Measurements from ENCODE around the gene GRIK2. TPM values are rescaled to one million over a fixed set of nuclear protein-coding genes. Genes with fewer than 3 reads are reported as not detected.

The GRIK2 gene
- total and polyA plus RNA-seq, 2 donors (not counting 3 experiments of a cell fraction or from before 2014, with no cell fraction given) = not detected

DNA sequence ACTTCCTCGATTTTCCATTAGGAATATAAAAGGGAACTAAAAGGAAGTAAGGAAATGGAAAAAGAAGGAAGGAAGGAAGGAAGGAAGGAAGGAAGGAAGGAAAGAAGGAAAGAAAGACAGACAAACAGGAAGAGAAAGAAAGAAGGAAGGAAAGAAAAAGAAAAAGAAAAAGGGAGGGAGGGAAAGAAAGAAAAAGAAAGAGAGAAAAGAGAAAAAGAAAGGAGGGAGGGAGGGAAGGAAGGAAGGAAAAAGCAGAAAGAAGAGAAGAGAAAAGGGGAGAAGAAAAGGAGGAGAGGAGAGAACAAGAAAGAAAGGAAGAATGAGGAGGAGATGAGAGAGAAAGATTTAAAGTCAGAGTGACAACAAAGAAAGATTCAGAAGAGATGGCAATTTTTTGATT is 724.5 kb downstream of the GRIK2 start:
- dilution Hi-C loops (cut with MboI; ENCODE audit: extremely low pct_ligation_motif_present, low sequenced_read_pairs) (no loop called here), intact Hi-C loops (cut with micrococcal nuclease) (no loop called here)
- Histone ChIP-seq H3K36me3 (ENCODE audit: control insufficient read depth in 2 of 2, extremely low read depth in 1 of 2, insufficient read depth in 2 of 2, low read length in 2 of 2) (no peaks in the 10 kb centered on the region), H3K4me1 (ENCODE audit: control insufficient read depth, extremely low read depth, insufficient read depth, low read length) (no peaks in the 10 kb centered on the region), H2AFZ (ENCODE audit: low read depth, low read length) (no peak overlapping the region), H3K9ac (replicated peaks; ENCODE audit: extremely low read depth, insufficient read depth, low read length) (no peak overlapping the region), H3K27ac (ENCODE audit: insufficient read depth, low read depth, low read length) (no peak overlapping the region), H3K4me3 (replicated peaks in 1 of 3; ENCODE audit: insufficient read depth in 1 of 3, low read depth in 1 of 3, low read length in 3 of 3) (no peak overlapping the region), H3K27me3 (ENCODE audit: control insufficient read depth in 2 of 2, insufficient read depth in 2 of 2, low read length in 2 of 2) (no peaks in the 10 kb centered on the region), H3K9me3 (replicated peaks; ENCODE audit: control insufficient read depth, insufficient read depth, low read length) (peaks cover 3% of the 10 kb centered on the region), H3K4me2 (ENCODE audit: insufficient read depth, low read length) (no peak overlapping the region), H3K9me1 (replicated peaks; ENCODE audit: control insufficient read depth, extremely low read depth, insufficient read depth, low read length) (no peaks in the 10 kb centered on the region), H4K20me1 (replicated peaks; ENCODE audit: control insufficient read depth, extremely low read depth, insufficient read depth, low read length) (no peaks in the 10 kb centered on the region), H3K79me2 (ENCODE audit: control insufficient read depth, insufficient read depth, low read length) (no peaks in the 10 kb centered on the region)
- BruUV-seq (replicated peaks) = no TSS peak
- TF ChIP-seq, protein P1, sequence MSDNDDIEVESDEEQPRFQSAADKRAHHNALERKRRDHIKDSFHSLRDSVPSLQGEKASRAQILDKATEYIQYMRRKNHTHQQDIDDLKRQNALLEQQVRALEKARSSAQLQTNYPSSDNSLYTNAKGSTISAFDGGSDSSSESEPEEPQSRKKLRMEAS (IDR thresholded peaks at IDR 0.05; ENCODE audit: insufficient read depth, insufficient read length) = no peak
- TF ChIP-seq, protein P2, sequence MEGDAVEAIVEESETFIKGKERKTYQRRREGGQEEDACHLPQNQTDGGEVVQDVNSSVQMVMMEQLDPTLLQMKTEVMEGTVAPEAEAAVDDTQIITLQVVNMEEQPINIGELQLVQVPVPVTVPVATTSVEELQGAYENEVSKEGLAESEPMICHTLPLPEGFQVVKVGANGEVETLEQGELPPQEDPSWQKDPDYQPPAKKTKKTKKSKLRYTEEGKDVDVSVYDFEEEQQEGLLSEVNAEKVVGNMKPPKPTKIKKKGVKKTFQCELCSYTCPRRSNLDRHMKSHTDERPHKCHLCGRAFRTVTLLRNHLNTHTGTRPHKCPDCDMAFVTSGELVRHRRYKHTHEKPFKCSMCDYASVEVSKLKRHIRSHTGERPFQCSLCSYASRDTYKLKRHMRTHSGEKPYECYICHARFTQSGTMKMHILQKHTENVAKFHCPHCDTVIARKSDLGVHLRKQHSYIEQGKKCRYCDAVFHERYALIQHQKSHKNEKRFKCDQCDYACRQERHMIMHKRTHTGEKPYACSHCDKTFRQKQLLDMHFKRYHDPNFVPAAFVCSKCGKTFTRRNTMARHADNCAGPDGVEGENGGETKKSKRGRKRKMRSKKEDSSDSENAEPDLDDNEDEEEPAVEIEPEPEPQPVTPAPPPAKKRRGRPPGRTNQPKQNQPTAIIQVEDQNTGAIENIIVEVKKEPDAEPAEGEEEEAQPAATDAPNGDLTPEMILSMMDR (IDR thresholded peaks at IDR 0.05; ENCODE audit: extremely low read depth in 1 of 2, insufficient read depth in 1 of 2, low read depth in 1 of 2, low read length in 2 of 2) = no peak
- TF ChIP-seq JUN (IDR thresholded peaks at IDR 0.05; ENCODE audit: borderline replicate concordance, insufficient read depth, insufficient read length, low read depth) (no peak), GATA2 (IDR thresholded peaks at IDR 0.05; ENCODE audit: insufficient read depth, insufficient read length, low read depth, low read length) (no peak), FOS (IDR thresholded peaks at IDR 0.05; ENCODE audit: borderline replicate concordance, insufficient read depth, low read length) (no peak), EZH2 (IDR thresholded peaks at IDR 0.05; ENCODE audit: borderline replicate concordance, low read depth, low read length, severe bottlenecking) (no peak), POLR2AphosphoS5 (IDR thresholded peaks at IDR 0.05; ENCODE audit: insufficient read depth, low read depth, low read length) (no peak)
- ChIA-PET CTCF (no interaction called here), POLR2A (no interaction called here)
- DNase-seq (ENCODE audit: low read depth, low spot score) (no peak), FAIRE-seq (no peak)

Measured in endothelial cell of umbilical vein (primary cell).